Psoas muscle (tissue), 8 donors: ENCODE data around the gene IFT172. TPM values are rescaled to one million over a fixed set of nuclear protein-coding genes. Genes with fewer than 3 reads are reported as not detected.
"Not testable (repeated sequence)": the region's sequence is repeated elsewhere in the genome, so short reads cannot be mapped to it uniquely, and the experiment has no call there.

Experiments used
- ATAC-seq, 4 donors: fragments of 200-7000 bp; cut with Tn5 transposase; one replicate each; pipeline ENCODE4 v1.9.1; 2020; ENCODE audit warnings: moderate library complexity in 3 of 4, mild to moderate bottlenecking in 2 of 4
- DNase-seq, 2 donors: peaks; one replicate each; pipeline ENCODE4 v3.0.0-alpha.2; 2020
- H3K27ac ChIP-seq: fragments of 200-600 bp; one replicate; pipeline ENCODE4 v1.8.0; 2022
- H3K27me3 ChIP-seq, 3 donors: fragments of 200-600 bp in 1 of 3; one replicate each; pipeline versions ENCODE4 v1.6.1 to v1.8.0; 2013 to 2022; ENCODE audit warnings: low read length in 2 of 3, mild to moderate bottlenecking in 2 of 3, moderate library complexity in 1 of 3; ENCODE audit not compliant: insufficient read depth in 3 of 3
- H3K36me3 ChIP-seq, 2 donors: fragments of 200-600 bp in 1 of 2; one replicate each; pipeline versions ENCODE4 v1.6.1 to v1.8.0; 2013 to 2022; ENCODE audit warnings: low read depth in 1 of 2, mild to moderate bottlenecking in 1 of 2, moderate library complexity in 1 of 2; ENCODE audit not compliant: insufficient read depth in 1 of 2
- H3K4me1 ChIP-seq: fragments of 200-600 bp; one replicate; pipeline ENCODE4 v1.8.0; 2022
- H3K4me3 ChIP-seq: fragments of 200-600 bp; one replicate; pipeline ENCODE4 v1.8.0; 2022; ENCODE audit warnings: mild to moderate bottlenecking
- H3K9me3 ChIP-seq: fragments of 200-600 bp; one replicate; pipeline ENCODE4 v1.8.0; 2022
- CTCF ChIP-seq: fragments of 200-600 bp; IDR thresholded peaks from one replicate; pipeline ENCODE4 v1.8.0; 2022; ENCODE audit warnings: antibody characterized with exemption
- WGBS, 3 donors: extraction: QIAGEN DNeasy Blood & Tissue Kit; methylation state at CpG; one replicate each; pipeline versions ENCODE4 v1.1.6 to v1.1.7; 2013; 5-methylcytosine and 5-hydroxymethylcytosine counted together
- intact Hi-C, 2 donors: fragments of 100-400 bp; cut with DNase I; formaldehyde crosslinking; loops; one replicate each; pipeline versions ENCODE4 v1.11.0 to v1.14.2; 2022
- long read RNA-seq, 2 donors: library from polyadenylated mRNA; unstranded; transcript quantifications; one replicate each; pipeline ENCODE4 v2.0.0, GENCODE V29; 2021
- polyA plus RNA-seq, 3 donors: library from polyadenylated mRNA; stranded (reverse); fragments of 200-250 nt; gene quantifications; one replicate each; pipeline ENCODE4 v1.2.3, GENCODE V29; 2013
- total RNA-seq, 4 donors: library from RNA; stranded (reverse); fragmentation: NEBNext Ultra II Directional in 2 of 4; extraction: Animal tissue kit (Norgen Biotek cat#: 25700) in 2 of 4; gene quantifications; one replicate each; pipeline versions ENCODE4 v1.2.1 to v1.2.4, GENCODE V29; 2021 to 2023
- donor health status: healthy with polysubstance abuse.
- donor health status: DM: no; HTN: no; CAD: no; lungs with moderate emphysema.
- donor health status: Bipolar disorder and iron deficiency.
- donor health status: healthy.
- donor health status: DM: yes; HTN: yes; CAD: no.
- donor health status: DM: no; HTN: no; CAD: no.
- donor health status: DM: no; HTN: no; CAD: no.
- donor health status: DM: yes; HTN: yes; CAD: no.

IFT172 gene
- total RNA-seq (10 to 100 TPM in 1 of 4 donors, 1 to 10 TPM in 3; 4.4 to 10.1 (median 5.9) TPM), polyA plus RNA-seq (1 to 10 TPM; 6.0 to 9.5 (median 7.5) TPM)
- long read RNA-seq, donor 1, full-length matches to known transcripts = 2 of 5 reads
- long read RNA-seq, donor 1, partial matches to known transcripts = 1 of 5 reads
- long read RNA-seq, donor 1, other reads (novel, unspliced or antisense) = 2 of 5 reads
- long read RNA-seq, donor 2, full-length matches to known transcripts = 2 of 3 reads
- long read RNA-seq, donor 2, partial matches to known transcripts = 1 of 3 reads
- long read RNA-seq, donor 2, other reads (novel, unspliced or antisense) = 0 of 3 reads

GRCh38 chr2:27489498-27490397 is at the start of gene IFT172:
Gene IFT172 (minus strand): TSS chr2:27489743. CDS start chr2:27489653, 90 bp downstream.
- Histone ChIP-seq H3K27me3 (peaks cover 0 to 7% (median under 1%) of the 10 kb centered on the region in 3 donors), H3K36me3 (peaks cover 0 to 10% of the 10 kb centered on the region in 2 donors), H3K9me3 (no peaks in the 10 kb centered on the region), H3K4me1 (peaks cover 11% of the 10 kb centered on the region), H3K4me3 (peak within 1 kb of the TSS; percentile 66), H3K27ac (peak within 1 kb of the TSS; percentile 41)
- intact Hi-C loops = loop anchor here (5.0 to 10.0 kb wide), 3 partner anchors 135 to 165 kb away; partner anchors contain the start of genes CCDC121 (in 2 of the 2) and GPN1 (in 2 of the 2)
- ATAC-seq = peak; percentile 93 to 99 (median 96)
- WGBS, 3 donors = 5 to 7% (median 6%) methylated on average over 43 of the region's 43 CpGs
- DNase-seq = peak; percentile 99
- no peak for TF ChIP-seq CTCF

DNA sequence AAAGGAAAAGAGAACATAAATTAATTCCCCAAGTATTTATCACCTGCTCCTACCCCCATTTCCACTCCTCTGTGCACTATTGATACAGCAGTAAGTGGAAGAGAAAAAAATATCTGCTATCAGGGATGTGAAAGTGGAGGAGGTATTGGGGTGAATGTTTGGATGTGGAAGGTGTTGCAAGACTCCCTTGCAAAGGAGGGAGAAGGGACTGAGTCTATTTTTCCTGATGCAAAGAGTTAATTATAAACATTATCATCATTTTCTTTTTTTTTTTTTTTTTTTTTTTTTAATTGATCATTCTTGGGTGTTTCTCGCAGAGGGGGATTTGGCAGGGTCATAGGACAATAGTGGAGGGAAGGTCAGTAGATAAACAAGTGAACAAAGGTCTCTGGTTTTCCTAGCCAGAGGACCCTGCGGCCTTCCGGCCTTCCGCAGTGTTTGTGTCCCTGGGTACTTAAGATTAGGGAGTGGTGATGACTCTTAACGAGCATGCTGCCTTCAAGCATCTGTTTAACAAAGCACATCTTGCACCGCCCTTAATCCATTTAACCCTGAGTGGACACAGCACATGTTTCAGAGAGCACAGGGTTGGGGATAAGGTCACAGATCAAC is 49.4 kb upstream of the IFT172 start:
- intact Hi-C loops, H3K36me3 ChIP-seq, H3K9me3 ChIP-seq, H3K4me3 ChIP-seq, H3K4me1 ChIP-seq, ATAC-seq, H3K27me3 ChIP-seq, H3K27ac ChIP-seq, DNase-seq: not testable (repeated sequence)
- WGBS, 3 donors = 60 to 90% (median 62%) methylated on average over 3 to 4 of the region's 6 CpGs

GRCh38 chr2:27537287-27537686 is 47.7 kb upstream of the IFT172 start:
- H3K4me3 ChIP-seq = no peak overlapping the region
- TF ChIP-seq CTCF = no peak
- H3K36me3 ChIP-seq = no peaks in the 10 kb centered on the region
- 59 to 63% (median 59%) methylated on average over 4 of the region's 4 CpGs for WGBS, 3 donors
- no peak for DNase-seq
- peaks cover 0 to 5% (median 0%) of the 10 kb centered on the region in 3 donors for H3K27me3 ChIP-seq
- H3K4me1 ChIP-seq = no peaks in the 10 kb centered on the region
- no peaks in the 10 kb centered on the region for H3K9me3 ChIP-seq
- intact Hi-C loops = no loop called here
- no peak overlapping the region for H3K27ac ChIP-seq
- no peak for ATAC-seq

GRCh38 chr2:27531983-27532382 is 42.4 kb upstream of the IFT172 start:
- ATAC-seq (no peak), DNase-seq (no peak)
- WGBS, 3 donors = 74 to 83% (median 83%) methylated on average over 2 of the region's 2 CpGs

More at GRCh38 chr2:27531983-27532382, 42.4 kb upstream of the IFT172 start:
- intact Hi-C loops = no loop called here
- Histone ChIP-seq H3K27ac (no peak overlapping the region), H3K36me3 (no peaks in the 10 kb centered on the region), H3K9me3 (no peaks in the 10 kb centered on the region), H3K4me1 (no peaks in the 10 kb centered on the region), H3K27me3 (peaks cover 0 to 5% (median under 1%) of the 10 kb centered on the region in 3 donors), H3K4me3 (no peak overlapping the region)
- no peak for TF ChIP-seq CTCF
